Measurements from ENCODE around the gene CLDN1.

The CLDN1 gene

GRCh38 chr3:190340071-190340470 is 17.8 kb upstream of the CLDN1 start:
- no peaks in the 10 kb centered on the region for H3K27me3 ChIP-seq
- H3K27ac ChIP-seq = no peak overlapping the region
- TF ChIP-seq, protein P1, sequence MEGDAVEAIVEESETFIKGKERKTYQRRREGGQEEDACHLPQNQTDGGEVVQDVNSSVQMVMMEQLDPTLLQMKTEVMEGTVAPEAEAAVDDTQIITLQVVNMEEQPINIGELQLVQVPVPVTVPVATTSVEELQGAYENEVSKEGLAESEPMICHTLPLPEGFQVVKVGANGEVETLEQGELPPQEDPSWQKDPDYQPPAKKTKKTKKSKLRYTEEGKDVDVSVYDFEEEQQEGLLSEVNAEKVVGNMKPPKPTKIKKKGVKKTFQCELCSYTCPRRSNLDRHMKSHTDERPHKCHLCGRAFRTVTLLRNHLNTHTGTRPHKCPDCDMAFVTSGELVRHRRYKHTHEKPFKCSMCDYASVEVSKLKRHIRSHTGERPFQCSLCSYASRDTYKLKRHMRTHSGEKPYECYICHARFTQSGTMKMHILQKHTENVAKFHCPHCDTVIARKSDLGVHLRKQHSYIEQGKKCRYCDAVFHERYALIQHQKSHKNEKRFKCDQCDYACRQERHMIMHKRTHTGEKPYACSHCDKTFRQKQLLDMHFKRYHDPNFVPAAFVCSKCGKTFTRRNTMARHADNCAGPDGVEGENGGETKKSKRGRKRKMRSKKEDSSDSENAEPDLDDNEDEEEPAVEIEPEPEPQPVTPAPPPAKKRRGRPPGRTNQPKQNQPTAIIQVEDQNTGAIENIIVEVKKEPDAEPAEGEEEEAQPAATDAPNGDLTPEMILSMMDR (IDR thresholded peaks at IDR 0.05) = no peak
- no peak overlapping the region for H3K4me3 ChIP-seq (ENCODE audit: low read depth in 1 of 2, low read length in 1 of 2)
- no peaks in the 10 kb centered on the region for H3K4me1 ChIP-seq (ENCODE audit: control insufficient read depth in 1 of 2, insufficient read depth in 1 of 2, low read depth in 1 of 2, low read length in 1 of 2)
- H3K9me3 ChIP-seq = no peaks in the 10 kb centered on the region
- no peaks in the 10 kb centered on the region for H3K36me3 ChIP-seq

GRCh38 chr3:190339130-190339529 is 16.9 kb upstream of the CLDN1 start:
- no peaks in the 10 kb centered on the region for H3K9me3 ChIP-seq
- H3K4me3 ChIP-seq (ENCODE audit: low read depth in 1 of 2, low read length in 1 of 2) = no peak overlapping the region
- H3K36me3 ChIP-seq = no peaks in the 10 kb centered on the region
- no peaks in the 10 kb centered on the region for H3K4me1 ChIP-seq (ENCODE audit: control insufficient read depth in 1 of 2, insufficient read depth in 1 of 2, low read depth in 1 of 2, low read length in 1 of 2)
- no peak overlapping the region for H3K27ac ChIP-seq
- TF ChIP-seq, protein P1 (IDR thresholded peaks at IDR 0.05) = no peak
- no peaks in the 10 kb centered on the region for H3K27me3 ChIP-seq

- Histone ChIP-seq H3K36me3 (no peaks in the 10 kb centered on the region), H3K27ac (no peak overlapping the region), H3K4me3 (ENCODE audit: low read depth in 1 of 2, low read length in 1 of 2) (no peak overlapping the region), H3K27me3 (no peaks in the 10 kb centered on the region), H3K9me3 (no peaks in the 10 kb centered on the region), H3K4me1 (ENCODE audit: control insufficient read depth in 1 of 2, insufficient read depth in 1 of 2, low read depth in 1 of 2, low read length in 1 of 2) (no peaks in the 10 kb centered on the region)
- TF ChIP-seq, protein P1 (IDR thresholded peaks at IDR 0.05) = no peak
Measured at GRCh38 chr3:190338717-190339116, 16.5 kb upstream of the CLDN1 start.

DNA sequence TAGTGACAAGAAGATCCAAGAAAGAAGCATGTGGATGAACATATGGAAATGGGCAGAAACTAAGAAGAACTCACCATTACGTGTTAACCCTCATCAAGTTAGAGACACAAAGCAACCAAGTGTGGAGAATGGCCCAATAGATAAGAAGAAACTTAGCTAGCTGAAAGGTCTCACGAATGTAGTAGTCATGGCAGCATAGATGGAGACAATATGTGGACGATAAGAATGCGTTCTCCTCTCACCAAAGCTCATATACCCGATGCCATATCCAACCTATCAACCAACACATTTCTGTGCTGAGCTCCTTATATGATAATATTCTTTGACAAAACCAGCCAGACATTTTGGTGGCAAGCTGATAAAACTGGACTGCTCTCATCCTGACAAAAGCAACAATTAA is 15.1 kb upstream of the CLDN1 start:
- H3K4me3 ChIP-seq (ENCODE audit: low read depth in 1 of 2, low read length in 1 of 2) = no peak overlapping the region
- H3K27me3 ChIP-seq = no peaks in the 10 kb centered on the region
- no peak overlapping the region for H3K27ac ChIP-seq
- no peaks in the 10 kb centered on the region for H3K4me1 ChIP-seq (ENCODE audit: control insufficient read depth in 1 of 2, insufficient read depth in 1 of 2, low read depth in 1 of 2, low read length in 1 of 2)
- H3K36me3 ChIP-seq = no peaks in the 10 kb centered on the region
- TF ChIP-seq, protein P1 (IDR thresholded peaks at IDR 0.05) = no peak
- H3K9me3 ChIP-seq = no peaks in the 10 kb centered on the region

GRCh38 chr3:190336516-190337189 is 14.4 kb upstream of the CLDN1 start:
- Histone ChIP-seq H3K4me1 (ENCODE audit: control insufficient read depth in 1 of 2, insufficient read depth in 1 of 2, low read depth in 1 of 2, low read length in 1 of 2) (no peaks in the 10 kb centered on the region), H3K27ac (no peak overlapping the region), H3K36me3 (no peaks in the 10 kb centered on the region)

More at GRCh38 chr3:190336516-190337189, 14.4 kb upstream of the CLDN1 start:
- no peaks in the 10 kb centered on the region for H3K9me3 ChIP-seq
- no peaks in the 10 kb centered on the region for H3K27me3 ChIP-seq
- TF ChIP-seq, protein P1 (IDR thresholded peaks at IDR 0.05) = no peak
- H3K4me3 ChIP-seq (ENCODE audit: low read depth in 1 of 2, low read length in 1 of 2) = no peak overlapping the region
